HG02884 (cell line): Measurements from ENCODE around the gene EHF.
"Not testable (repeated sequence)": the region's sequence is repeated elsewhere in the genome, so short reads cannot be mapped to it uniquely, and the experiment has no call there.

ENCODE experiments used
- ATAC-seq: cut with Tn5 transposase; IDR thresholded peaks from one replicate; pipeline ENCODE4 v1.9.1; 2021; ENCODE audit warnings: mild to moderate bottlenecking, moderate library complexity; ENCODE audit not compliant: unreplicated experiment

The EHF gene

GRCh38 chr11:34665077-34665835 is 44.4 kb downstream of the EHF start:
- no peak for ATAC-seq

DNA sequence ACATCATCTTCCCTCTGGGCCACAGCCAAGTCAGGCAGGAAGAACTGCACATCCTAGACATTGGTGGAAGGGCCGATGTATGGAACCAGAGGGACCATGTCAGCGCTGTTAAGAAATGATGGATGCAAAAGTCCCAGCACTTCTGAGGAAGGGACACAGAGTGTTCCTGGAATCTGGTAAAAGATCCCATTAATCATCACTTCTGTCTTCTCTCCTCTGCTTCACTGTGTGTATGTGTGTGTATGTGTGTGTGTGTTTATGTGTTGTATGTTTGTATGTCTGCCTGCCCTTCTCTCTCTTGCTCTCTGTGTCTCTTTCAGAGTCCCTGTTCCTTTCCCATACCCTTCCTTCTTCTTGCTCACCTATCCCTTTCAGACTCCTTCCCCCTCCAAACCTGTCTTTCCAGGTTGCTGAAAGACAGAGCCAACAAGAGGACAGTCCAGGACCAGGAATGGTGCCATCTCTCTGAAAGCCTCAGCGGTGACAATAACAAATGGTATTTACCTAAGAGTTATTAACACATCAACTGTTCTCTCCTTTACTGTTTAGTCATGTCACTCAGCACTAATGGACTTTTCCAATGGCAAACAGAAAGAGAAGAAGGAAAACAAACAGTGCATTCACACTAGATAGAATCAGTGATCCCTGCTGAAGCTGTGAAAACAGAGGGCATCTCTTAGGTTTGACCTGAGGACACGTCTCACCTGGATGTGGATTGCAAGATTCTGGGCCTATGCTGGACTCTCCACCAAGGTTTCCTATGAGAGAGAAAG is 47.1 kb downstream of the EHF start:
- ATAC-seq, result no peak

DNA sequence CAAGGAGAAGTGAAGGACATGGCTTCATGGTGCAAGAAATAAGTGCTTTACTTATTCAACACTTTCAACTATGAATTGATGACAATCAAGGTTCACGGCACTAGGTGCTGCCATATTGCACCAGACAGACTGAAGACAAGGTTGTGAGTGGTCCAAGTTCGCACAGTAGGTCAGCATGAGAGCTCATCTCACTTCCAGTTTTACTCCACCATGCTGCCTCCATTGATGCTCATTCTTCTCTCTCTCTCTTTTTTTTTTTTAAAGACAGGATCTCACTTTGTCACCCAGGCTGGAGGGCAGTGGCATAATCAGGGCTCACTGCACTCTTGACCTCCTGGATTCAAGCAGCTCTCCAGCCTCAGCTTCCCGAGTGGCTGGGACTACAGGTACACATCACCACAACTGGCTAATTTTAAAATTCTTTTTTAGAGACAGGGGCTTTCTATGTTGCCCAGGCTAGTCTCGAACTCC is 47.7 kb downstream of the EHF start:
- ATAC-seq, result no peak

DNA sequence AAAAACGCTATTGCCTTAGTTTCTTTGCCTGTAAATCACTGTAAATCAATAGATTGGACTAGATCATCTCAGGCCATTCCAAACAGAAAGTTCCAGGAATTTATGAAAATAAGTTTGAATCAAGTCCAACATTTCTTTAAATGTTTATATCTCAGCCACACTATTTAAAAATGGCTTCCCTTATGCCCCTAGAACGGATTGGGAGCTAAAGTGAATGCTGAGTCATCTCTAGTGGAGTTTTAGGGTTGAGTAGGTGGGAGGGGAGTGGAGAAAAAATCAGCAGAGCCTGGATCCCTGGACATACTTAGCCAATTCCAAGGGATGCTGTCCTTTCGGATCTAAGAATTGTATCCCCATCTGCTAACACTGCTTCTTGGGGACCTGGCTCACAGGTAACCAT is 48.6 kb downstream of the EHF start:
- ATAC-seq, result no peak

DNA sequence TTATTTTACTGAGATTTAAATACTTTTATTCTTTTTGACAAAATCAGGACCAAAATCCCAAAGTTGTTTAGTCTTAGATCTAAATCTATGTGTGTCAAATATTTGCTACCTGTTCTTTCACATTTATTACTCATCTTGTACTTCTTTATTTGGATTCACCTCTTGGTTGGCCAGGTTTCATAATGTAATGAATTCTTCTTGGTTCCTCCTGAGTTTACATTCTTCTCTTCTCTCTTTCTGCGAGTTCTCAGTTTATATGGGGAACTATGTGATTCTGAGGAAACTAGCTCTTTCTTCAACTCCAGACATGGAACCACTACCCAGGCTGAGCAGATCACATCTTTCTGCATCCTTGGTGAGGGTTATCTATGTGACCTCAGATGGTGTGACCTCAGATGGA is 50.2 kb downstream of the EHF start:
- no peak for ATAC-seq

DNA sequence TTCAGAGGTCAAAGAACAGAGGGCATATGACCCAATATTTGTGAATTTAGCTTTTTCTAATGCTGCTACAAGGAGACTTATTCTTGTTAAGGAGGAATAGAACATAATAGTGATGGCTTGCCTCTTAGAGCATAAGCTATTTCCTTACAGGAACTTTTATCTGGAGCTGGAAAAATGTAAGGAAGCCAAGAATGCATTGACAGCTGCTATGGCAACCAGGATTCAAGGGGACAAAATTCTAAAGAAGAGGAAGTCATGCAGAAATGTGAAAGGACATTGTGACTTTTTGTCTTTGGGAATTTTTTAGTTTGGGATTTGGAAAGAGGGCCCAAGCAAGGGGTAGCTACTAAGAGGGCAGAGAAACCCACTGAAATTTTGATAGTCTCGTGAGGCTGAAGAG is 51.1 kb downstream of the EHF start:
- no peak for ATAC-seq

GRCh38 chr11:34674038-34674437 is 53.1 kb downstream of the EHF start:
- no peak for ATAC-seq

DNA sequence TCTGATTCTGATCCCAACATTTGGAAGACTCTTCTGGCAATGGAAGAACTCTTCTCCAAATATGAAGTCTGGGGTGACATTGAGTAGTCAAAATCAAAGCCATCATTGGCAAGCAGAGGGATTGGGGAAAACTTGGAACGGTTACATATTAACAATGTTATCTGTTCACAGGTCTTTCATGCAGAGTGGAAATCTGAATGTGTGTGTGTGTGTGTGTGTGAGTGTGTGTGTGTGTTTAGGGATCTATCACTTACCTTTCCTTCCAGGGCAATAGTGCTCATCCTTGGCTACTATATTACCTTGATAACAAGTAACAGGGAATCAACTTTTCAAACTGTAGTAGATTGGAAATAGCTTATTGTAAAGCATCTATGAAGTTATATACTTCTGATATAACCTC is 55.3 kb downstream of the EHF start:
- ATAC-seq, result no peak

GRCh38 chr11:34679681-34680080 is 58.8 kb downstream of the EHF start:
- no peak for ATAC-seq

DNA sequence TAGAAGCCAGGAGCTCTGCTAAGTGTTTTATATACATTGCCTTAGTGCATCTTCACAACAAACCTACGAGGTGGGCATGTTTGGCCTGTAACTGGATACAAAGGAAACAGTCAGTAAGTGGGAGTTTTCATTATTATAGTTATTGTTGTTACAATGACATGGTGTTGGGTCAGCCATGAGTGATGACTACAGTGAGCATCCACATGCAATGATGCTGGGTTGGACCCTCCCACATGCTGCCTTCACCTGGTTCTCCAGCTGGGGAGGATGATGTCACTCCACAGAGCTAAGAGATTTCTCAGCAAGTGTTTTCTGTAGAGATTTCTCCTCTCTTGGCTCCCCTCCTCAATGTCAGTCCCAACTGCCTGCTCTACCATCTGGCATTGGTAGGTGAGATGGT is 59.3 kb downstream of the EHF start:
- no peak for ATAC-seq

GRCh38 chr11:34680918-34681586 is 60.2 kb downstream of the EHF start:
- no peak for ATAC-seq

- ATAC-seq, result no peak
Observed at GRCh38 chr11:34682825-34683224, 61.9 kb downstream of the EHF start.

- ATAC-seq, result no peak
Observed at GRCh38 chr11:34683396-34683795, 62.5 kb downstream of the EHF start.

DNA sequence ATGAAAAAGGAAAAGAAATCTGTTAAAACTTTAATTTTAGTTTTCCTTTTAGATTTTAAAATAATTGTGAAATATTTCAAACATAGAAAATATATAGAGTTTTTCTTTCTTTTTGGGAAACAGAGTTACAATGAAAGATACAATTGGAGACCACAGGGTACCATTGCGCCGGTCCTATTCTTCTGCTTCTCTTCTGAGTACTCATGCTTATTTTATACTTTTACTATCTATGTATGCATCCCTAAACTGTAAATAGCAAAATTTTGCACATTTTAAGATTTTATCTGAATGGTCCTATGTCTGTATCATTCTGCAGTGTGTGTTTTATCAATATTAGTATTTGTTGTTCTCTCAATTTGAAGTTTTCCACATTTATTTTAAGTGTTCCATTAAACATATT is 65.0 kb downstream of the EHF start:
- ATAC-seq, result no peak

GRCh38 chr11:34692299-34692698 is 71.4 kb downstream of the EHF start:
- ATAC-seq, result not testable (repeated sequence)

DNA sequence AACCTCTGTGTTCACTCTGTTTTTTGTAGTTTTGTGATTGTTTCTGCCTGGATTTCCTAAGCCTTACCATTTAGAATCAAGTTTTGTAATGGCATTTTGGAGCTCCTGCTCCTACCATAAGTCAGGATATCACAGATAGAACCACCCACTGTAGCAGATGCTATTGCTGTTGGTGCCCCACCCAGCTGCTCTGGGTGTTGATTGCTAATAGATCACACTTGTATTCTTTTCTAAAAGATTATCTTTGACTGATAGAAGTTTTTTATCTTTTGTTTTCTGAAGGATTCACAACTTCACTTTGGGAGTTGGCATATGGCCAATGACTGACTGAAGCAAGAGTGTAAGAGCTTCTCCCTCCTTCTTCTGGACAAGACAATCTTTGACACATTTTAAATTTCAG is 76.0 kb downstream of the EHF start:
- ATAC-seq, result no peak

DNA sequence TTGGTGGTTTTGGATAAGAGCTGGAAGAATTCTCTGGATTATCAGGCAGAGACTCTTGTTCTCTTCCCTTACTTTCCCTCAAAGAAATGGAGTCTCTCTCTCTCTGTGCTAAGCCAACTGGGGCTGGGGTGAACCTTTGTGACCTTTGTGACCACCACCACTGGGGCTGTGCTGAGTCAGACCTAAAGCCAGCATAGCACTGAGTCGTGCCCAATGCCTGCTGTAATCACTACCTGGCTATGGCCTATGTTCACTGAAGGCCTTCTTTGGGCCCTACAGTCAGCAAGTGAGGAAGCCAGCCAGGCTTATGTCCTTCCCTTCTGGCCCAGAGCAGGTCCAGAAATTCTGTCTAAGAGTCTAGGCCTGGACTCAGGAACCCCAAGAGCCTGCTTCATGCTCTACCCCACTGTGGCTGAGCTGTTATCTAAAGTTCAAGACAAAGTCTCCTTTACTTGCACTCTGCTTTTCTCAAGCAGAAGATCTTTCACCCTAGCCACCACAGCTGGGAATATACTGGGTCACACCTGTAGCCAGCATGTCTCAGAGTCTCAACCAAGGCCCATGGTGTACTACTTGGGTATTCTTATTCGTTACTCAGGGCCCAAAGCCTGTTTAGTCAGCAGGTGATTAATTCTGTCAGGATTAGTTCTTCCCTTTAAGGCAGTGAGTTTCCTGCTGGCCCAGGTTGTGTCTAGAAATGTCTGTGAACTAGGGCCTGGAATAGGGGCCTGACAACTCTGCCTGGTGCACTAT is 86.0 kb downstream of the EHF start:
- ATAC-seq, result no peak

DNA sequence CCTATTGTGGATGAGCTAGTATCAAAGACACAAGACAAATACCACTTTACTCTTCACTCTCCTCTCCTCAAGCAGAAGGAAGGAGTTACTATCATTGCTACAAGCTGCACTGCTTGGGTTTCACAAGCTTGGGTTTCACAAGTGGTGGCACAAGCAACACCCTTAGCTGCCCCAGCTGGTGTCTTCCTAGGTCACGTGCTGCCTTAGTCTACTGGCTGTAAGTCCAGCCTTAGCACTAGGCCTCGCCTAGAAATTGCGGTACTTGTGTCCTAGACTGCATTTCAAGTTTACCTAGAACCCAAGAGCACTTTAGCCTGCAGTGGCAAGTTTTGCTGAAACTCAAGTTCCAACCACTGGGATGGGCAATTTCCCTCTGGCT is 86.6 kb downstream of the EHF start:
- no peak for ATAC-seq
